ENCODE data around the gene LGR4. TPM values are rescaled to one million over a fixed set of nuclear protein-coding genes. Genes with fewer than 3 reads are reported as not detected.

Gene LGR4
- total and polyA plus RNA-seq, 2 of the 13 experiments (the other 11 are each of a cell fraction or from before 2014, with no cell fraction given): 42.1 to 68.7 TPM

- TF ChIP-seq ZNF121 (CRISPR knock-in tag; IDR thresholded peaks at IDR 0.05) (peak; percentile 72), BRCA1 (CRISPR knock-in tag; IDR thresholded peaks at IDR 0.05) (peak; percentile 88), ZBTB8A (CRISPR knock-in tag; IDR thresholded peaks at IDR 0.05; ENCODE audit: borderline replicate concordance, low read depth) (no peak), ZNF558 (CRISPR knock-in tag; IDR thresholded peaks at IDR 0.05; ENCODE audit: borderline replicate concordance) (peak; percentile 85; the same call in 1 of the 2 replicates), MEIS1 (CRISPR knock-in tag; IDR thresholded peaks at IDR 0.05; ENCODE audit: borderline replicate concordance) (peak; percentile 91; the same call in 1 of the 2 replicates), MBNL3 (CRISPR knock-in tag; conservative IDR thresholded peaks at IDR 0.05) (no peak), RFXAP (CRISPR knock-in tag; IDR thresholded peaks at IDR 0.05; ENCODE audit: borderline replicate concordance) (peak; percentile 98), MLLT10 (CRISPR knock-in tag; IDR thresholded peaks at IDR 0.05) (no peak), ZXDC (CRISPR knock-in tag; IDR thresholded peaks at IDR 0.05) (peak; percentile 95), ZNF878 (CRISPR knock-in tag; IDR thresholded peaks at IDR 0.05) (peak; percentile 95), ZNF362 (CRISPR knock-in tag; IDR thresholded peaks at IDR 0.05; ENCODE audit: borderline replicate concordance) (peak; percentile 55; the same call in 1 of the 2 replicates), TEAD2 (CRISPR knock-in tag; IDR thresholded peaks at IDR 0.05) (0 out of 2 replicates have a peak, but pooled peaks have one; percentile 47), HNF4G (IDR thresholded peaks at IDR 0.05; ENCODE audit: borderline replicate concordance, low read depth, low read length) (no peak; the same call in 1 of the 2 replicates), HNF4G (CRISPR knock-in tag; IDR thresholded peaks at IDR 0.05; ENCODE audit: borderline replicate concordance, low read depth) (no peak), ZNF292 (CRISPR knock-in tag; IDR thresholded peaks at IDR 0.05; ENCODE audit: borderline replicate concordance, low read depth) (peak; percentile 89), KLF9 (CRISPR knock-in tag; IDR thresholded peaks at IDR 0.05; ENCODE audit: low read depth) (0 out of 2 replicates have a peak, but pooled peaks have one; percentile 73), MTA3 (CRISPR knock-in tag; IDR thresholded peaks at IDR 0.05) (no peak), RELA (CRISPR knock-in tag; IDR thresholded peaks at IDR 0.05) (no peak), GPN1 (CRISPR knock-in tag; IDR thresholded peaks at IDR 0.05; ENCODE audit: borderline replicate concordance) (no peak), FLYWCH1 (CRISPR knock-in tag; IDR thresholded peaks at IDR 0.05) (0 out of 2 replicates have a peak, but pooled peaks have one; percentile 20), SATB2 (CRISPR knock-in tag; IDR thresholded peaks at IDR 0.05) (peak; percentile 77; the same call in 1 of the 2 replicates), ZNF670 (CRISPR knock-in tag; IDR thresholded peaks at IDR 0.05; ENCODE audit: borderline replicate concordance) (no peak; the same call in 1 of the 2 replicates), PAWR (CRISPR knock-in tag; IDR thresholded peaks at IDR 0.05; ENCODE audit: borderline replicate concordance) (no peak)
- TF ChIP-seq, protein P1, sequence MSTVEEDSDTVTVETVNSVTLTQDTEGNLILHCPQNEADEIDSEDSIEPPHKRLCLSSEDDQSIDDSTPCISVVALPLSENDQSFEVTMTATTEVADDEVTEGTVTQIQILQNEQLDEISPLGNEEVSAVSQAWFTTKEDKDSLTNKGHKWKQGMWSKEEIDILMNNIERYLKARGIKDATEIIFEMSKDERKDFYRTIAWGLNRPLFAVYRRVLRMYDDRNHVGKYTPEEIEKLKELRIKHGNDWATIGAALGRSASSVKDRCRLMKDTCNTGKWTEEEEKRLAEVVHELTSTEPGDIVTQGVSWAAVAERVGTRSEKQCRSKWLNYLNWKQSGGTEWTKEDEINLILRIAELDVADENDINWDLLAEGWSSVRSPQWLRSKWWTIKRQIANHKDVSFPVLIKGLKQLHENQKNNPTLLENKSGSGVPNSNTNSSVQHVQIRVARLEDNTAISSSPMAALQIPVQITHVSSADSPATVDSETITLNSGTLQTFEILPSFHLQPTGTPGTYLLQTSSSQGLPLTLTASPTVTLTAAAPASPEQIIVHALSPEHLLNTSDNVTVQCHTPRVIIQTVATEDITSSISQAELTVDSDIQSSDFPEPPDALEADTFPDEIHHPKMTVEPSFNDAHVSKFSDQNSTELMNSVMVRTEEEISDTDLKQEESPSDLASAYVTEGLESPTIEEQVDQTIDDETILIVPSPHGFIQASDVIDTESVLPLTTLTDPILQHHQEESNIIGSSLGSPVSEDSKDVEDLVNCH (CRISPR knock-in tag; IDR thresholded peaks at IDR 0.05): no peak
Measured at GRCh38 chr11:27362749-27363575, 109.6 kb downstream of the LGR4 start, which contains the start of gene CCDC34 (continued).

All from HepG2 (cell line).